GM12878 (cell line): ENCODE data around the gene CCDC85B. TPM values are rescaled to one million over a fixed set of nuclear protein-coding genes. Genes with fewer than 3 reads are reported as not detected.

Experiments
- ATAC-seq: fragments of 200-7000 bp; cut with Tn5 transposase; 3 replicates; pipeline ENCODE4 v1.9.1; 2020; ENCODE audit warnings: mild to moderate bottlenecking, moderate library complexity
- BruUV-seq: library from RNA; stranded (reverse); fragments of 400-500 nt; replicated peaks from 2 replicates; lab custom pipeline; 2021; lab: Mats Ljungman, UMichigan
- CTCF ChIA-PET: fragments of 300-600 bp; sonication (Branson Sonifier 250); formaldehyde crosslinking; extraction: SDS; loops from one replicate; lab custom pipeline; 2021; ENCODE audit warnings: inconsistent platforms; lab: Yijun Ruan, JAX
- POLR2A ChIA-PET: fragments of 350-600 bp; formaldehyde crosslinking; extraction: SDS; loops from one replicate; lab custom pipeline; 2021; ENCODE audit warnings: inconsistent platforms; lab: Charles Lee
- RAD21 ChIA-PET: fragments of 300-600 bp; sonication (Branson Sonifier 250); formaldehyde crosslinking; loops from one replicate; lab custom pipeline; 2023; ENCODE audit warnings: antibody characterized with exemption; ENCODE audit not compliant: unreplicated experiment; lab: Charles Lee
- SMC1A ChIA-PET: fragments of 300-600 bp; sonication (Branson Sonifier 250); formaldehyde crosslinking; loops from one replicate; lab custom pipeline; 2023; ENCODE audit not compliant: unreplicated experiment, uncharacterized antibody; lab: Charles Lee
- DNase-seq: peaks from one replicate; pipeline ENCODE4 v3.0.0-alpha.2; 2011; ENCODE audit warnings: low read depth, low spot score
- FAIRE-seq: peaks from 3 replicates; lab custom pipeline; 2011; peaks lifted over from hg19 to GRCh38; lab: Jason Lieb, UNC
- H2AFZ ChIP-seq: 2 replicates; pipeline ENCODE4 v1.6.0; 2011; ENCODE audit warnings: low read depth, low read length, control low read depth; ENCODE audit not compliant: control insufficient read depth
- H3K27ac ChIP-seq: 2 replicates; pipeline ENCODE4 v1.5.1; 2011; ENCODE audit warnings: control low read depth; ENCODE audit not compliant: control insufficient read depth, insufficient read depth
- H3K27me3 ChIP-seq, 2 experiments: replicated peaks in 1 of 2; 2 replicates each; pipeline versions ENCODE4 v1.6.0 to v1.6.1; 2011; ENCODE audit warnings: low read length in 1 of 2; ENCODE audit not compliant: control insufficient read depth in 2 of 2, insufficient read depth in 2 of 2
- H3K36me3 ChIP-seq, 2 experiments: 2 replicates each; pipeline ENCODE4 v1.5.1; 2011; ENCODE audit warnings: low read length in 1 of 2; ENCODE audit not compliant: control insufficient read depth in 2 of 2, insufficient read depth in 2 of 2
- H3K4me1 ChIP-seq: 2 replicates; pipeline ENCODE4 v1.6.1; 2011; ENCODE audit warnings: mild to moderate bottlenecking, low read length, moderate library complexity, mixed read lengths; ENCODE audit not compliant: control insufficient read depth, insufficient read depth
- H3K4me2 ChIP-seq: 2 replicates; pipeline ENCODE4 v1.6.0; 2011; ENCODE audit warnings: control low read depth; ENCODE audit not compliant: control insufficient read depth, insufficient read depth
- H3K4me3 ChIP-seq: fragments of 200-600 bp; sonication (generic); 2 replicates; pipeline ENCODE4 v1.5.1; 2016
- H3K79me2 ChIP-seq: 2 replicates; pipeline ENCODE4 v1.6.0; 2011; ENCODE audit warnings: low read length; ENCODE audit not compliant: control insufficient read depth, insufficient read depth
- H3K9ac ChIP-seq: 2 replicates; pipeline ENCODE4 v1.8.0; 2011; ENCODE audit warnings: low read length, control low read depth, mixed read lengths; ENCODE audit not compliant: control insufficient read depth, insufficient read depth
- H3K9me3 ChIP-seq: replicated peaks from 3 replicates; pipeline ENCODE4 v1.5.1; 2011; ENCODE audit warnings: mild to moderate bottlenecking, low read length; ENCODE audit not compliant: control insufficient read depth, insufficient read depth
- H4K20me1 ChIP-seq: 2 replicates; pipeline ENCODE4 v1.6.0; 2011; ENCODE audit not compliant: control insufficient read depth, insufficient read depth
- HCFC1 ChIP-seq: fragments of 150-350 bp; IDR thresholded peaks from 2 replicates; pipeline ENCODE4 v1.6.1; 2014; ENCODE audit warnings: low read length
- LARP7 ChIP-seq: fragments of 450-650 bp; IDR thresholded peaks from 2 replicates; pipeline ENCODE4 v1.6.1; 2017; ENCODE audit warnings: mild to moderate bottlenecking
- RELA ChIP-seq: fragments of 450-650 bp; IDR thresholded peaks from 2 replicates; pipeline ENCODE4 v1.8.0; 2014; ENCODE audit warnings: borderline replicate concordance; ENCODE audit not compliant: partially characterized antibody
- WGBS: methylation state at CpG from one replicate; pipeline ENCODE4 v1.1.6; 2016; ENCODE audit warnings: low lambda C conversion rate; ENCODE audit not compliant: insufficient replicate concordance, insufficient coverage; ENCODE audit errors: missing lambda C conversion rate; 5-methylcytosine and 5-hydroxymethylcytosine counted together
- in situ Hi-C: fragments of 300-500 bp; cut with MboI; formaldehyde crosslinking; loops from 9 replicates; pipeline ENCODE4 v1.14.3; 2018; ENCODE audit warnings: mixed read lengths
- intact Hi-C: fragments of 100-400 bp; cut with micrococcal nuclease; formaldehyde crosslinking; loops from one replicate; pipeline ENCODE4 v1.14.2; 2022; ENCODE audit not compliant: unreplicated experiment
- polyA plus RNA-seq, 11 experiments: library from polyadenylated mRNA; depleted of rRNA in 4 of 11; unstranded in 6 of 11; stranded (reverse) in 5 of 11; fragments of >200 nt; fragmentation: Nextera tagmentation in 4 of 11; fragmentation: Illumina TruSeq in 1 of 11; extraction: Ambion mirVana in 4 of 11; extraction: Trizol in 1 of 11; gene quantifications; 1 replicate in 1 of 11; 2 replicates in 10 of 11; pipeline versions ENCODE4 v1.2.1 to v1.2.3, GENCODE V29; 2011 to 2016; ENCODE audit warnings: inconsistent platforms in 2 of 11, missing spikeins in 2 of 11, low read depth in 1 of 11
- total RNA-seq, 4 experiments: library from RNA; depleted of rRNA in 3 of 4; stranded (reverse); fragments of >200 nt in 3 of 4; fragmentation: Illumina TruSeq in 1 of 4; extraction: Trizol in 1 of 4; gene quantifications; 2 replicates each; pipeline versions ENCODE4 v1.2.1 to v1.2.3, GENCODE V29; 2013 to 2021
- TF ChIP-seq, protein P1 (sequence below): fragments of 450-650 bp; IDR thresholded peaks from 2 replicates; pipeline ENCODE4 v1.6.1; 2018; ENCODE audit warnings: borderline replicate concordance, mild to moderate bottlenecking; ENCODE audit not compliant: partially characterized antibody
- TF ChIP-seq, protein P2 (sequence below): fragments of 450-650 bp; IDR thresholded peaks from 2 replicates; pipeline ENCODE4 v1.6.1; 2016; ENCODE audit warnings: mild to moderate bottlenecking
- TF ChIP-seq, protein P3 (sequence below): fragments of 450-650 bp; IDR thresholded peaks from 2 replicates; pipeline ENCODE4 v1.6.1; 2017; ENCODE audit warnings: mild to moderate bottlenecking, low read depth, inconsistent platforms; ENCODE audit not compliant: poor library complexity, severe bottlenecking

CCDC85B gene
- total and polyA plus RNA-seq, 10 of the 15 experiments (the other 5 are each of a cell fraction or from before 2014, with no cell fraction given) = 0.32 to 114 (median 49.5) TPM

DNA sequence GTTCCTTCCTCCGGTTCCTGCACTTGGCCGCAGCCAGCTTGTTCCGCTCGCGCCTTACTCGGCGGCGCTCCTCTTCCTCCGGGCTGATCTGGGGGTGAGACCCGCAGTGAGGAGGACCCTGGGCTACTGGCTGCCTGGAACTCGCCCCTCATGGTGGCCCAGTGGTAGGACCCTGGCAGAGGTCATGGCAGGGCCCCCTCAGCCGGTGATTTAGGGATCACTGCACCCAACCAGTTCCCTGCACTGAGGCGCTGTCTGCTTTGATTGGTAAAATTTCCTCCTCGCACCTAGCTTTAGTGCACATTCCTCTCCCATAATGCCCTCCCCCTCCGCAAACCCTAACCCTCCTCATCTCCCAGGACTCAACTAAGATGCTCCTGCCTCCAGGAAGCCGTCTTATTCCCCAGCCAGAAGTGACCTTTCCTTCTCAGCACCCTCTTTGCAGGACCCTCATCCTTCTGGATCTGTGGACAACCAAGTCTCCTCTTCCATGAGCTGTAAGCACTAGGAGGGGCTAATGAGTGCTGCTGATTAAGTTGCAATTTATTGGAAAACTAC, 3.6 kb downstream of the CCDC85B start (continued):
- TF ChIP-seq, protein P1, sequence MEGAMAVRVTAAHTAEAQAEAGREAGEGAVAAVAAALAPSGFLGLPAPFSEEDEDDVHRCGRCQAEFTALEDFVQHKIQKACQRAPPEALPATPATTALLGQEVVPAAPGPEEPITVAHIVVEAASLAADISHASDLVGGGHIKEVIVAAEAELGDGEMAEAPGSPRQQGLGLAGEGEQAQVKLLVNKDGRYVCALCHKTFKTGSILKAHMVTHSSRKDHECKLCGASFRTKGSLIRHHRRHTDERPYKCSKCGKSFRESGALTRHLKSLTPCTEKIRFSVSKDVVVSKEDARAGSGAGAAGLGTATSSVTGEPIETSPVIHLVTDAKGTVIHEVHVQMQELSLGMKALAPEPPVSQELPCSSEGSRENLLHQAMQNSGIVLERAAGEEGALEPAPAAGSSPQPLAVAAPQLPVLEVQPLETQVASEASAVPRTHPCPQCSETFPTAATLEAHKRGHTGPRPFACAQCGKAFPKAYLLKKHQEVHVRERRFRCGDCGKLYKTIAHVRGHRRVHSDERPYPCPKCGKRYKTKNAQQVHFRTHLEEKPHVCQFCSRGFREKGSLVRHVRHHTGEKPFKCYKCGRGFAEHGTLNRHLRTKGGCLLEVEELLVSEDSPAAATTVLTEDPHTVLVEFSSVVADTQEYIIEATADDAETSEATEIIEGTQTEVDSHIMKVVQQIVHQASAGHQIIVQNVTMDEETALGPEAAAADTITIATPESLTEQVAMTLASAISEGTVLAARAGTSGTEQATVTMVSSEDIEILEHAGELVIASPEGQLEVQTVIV = no peak
- 0 out of 2 replicates have a peak, but pooled peaks have one; percentile 25 for TF ChIP-seq LARP7
- no peak; the same call in 1 of the 2 replicates for TF ChIP-seq HCFC1
- no peak for TF ChIP-seq RELA

DNA sequence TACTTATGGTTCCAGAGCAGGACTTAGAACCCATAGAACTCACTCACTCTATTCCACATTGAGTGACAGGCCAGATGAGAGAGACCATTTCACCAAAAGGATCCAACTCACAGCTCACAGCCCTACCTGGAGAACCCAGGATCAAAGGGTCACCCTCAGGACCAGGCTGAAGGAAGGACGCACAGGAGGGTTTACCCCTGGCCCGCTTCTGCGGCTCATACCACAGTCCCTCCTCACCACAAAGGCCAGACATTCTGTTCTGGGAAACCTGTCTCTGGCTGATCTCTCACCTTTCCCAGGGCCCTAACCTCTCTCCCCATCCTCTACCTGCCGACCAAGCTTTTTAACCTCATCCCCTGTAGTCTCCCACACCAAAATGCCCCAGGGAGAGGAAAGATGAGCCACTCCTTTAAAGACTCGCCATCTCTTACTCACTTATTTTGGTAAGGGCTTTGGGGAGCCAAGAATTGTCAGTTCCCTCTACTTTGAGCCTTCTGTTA, 5.1 kb downstream of the CCDC85B start:
- SMC1A ChIA-PET = interaction anchor here (0.9 to 1.1 kb wide), 3 partner anchors 11 to 63 kb away, joined by 4 read pairs; no protein-coding TSS in a partner anchor
- ATAC-seq = no peak

More for the DNA sequence above, 5.1 kb downstream of the CCDC85B start:
- no peak overlapping the region for H3K9ac ChIP-seq
- H2AFZ ChIP-seq = no peak overlapping the region
- POLR2A ChIA-PET = interaction anchor here (0.6 to 0.9 kb wide), 3 partner anchors 16 to 223 kb away, joined by 3 to 6 read pairs (median 3); no protein-coding TSS in a partner anchor
- CTCF ChIA-PET = interaction anchor here (2.0 to 4.2 kb wide), 2 partner anchors 11 to 93 kb away, joined by 6 to 36 read pairs; no protein-coding TSS in a partner anchor
- WGBS = 91% methylated on average over 5 of the region's 5 CpGs
- peaks cover 46% of the 10 kb centered on the region for H3K79me2 ChIP-seq
- TF ChIP-seq, protein P2, sequence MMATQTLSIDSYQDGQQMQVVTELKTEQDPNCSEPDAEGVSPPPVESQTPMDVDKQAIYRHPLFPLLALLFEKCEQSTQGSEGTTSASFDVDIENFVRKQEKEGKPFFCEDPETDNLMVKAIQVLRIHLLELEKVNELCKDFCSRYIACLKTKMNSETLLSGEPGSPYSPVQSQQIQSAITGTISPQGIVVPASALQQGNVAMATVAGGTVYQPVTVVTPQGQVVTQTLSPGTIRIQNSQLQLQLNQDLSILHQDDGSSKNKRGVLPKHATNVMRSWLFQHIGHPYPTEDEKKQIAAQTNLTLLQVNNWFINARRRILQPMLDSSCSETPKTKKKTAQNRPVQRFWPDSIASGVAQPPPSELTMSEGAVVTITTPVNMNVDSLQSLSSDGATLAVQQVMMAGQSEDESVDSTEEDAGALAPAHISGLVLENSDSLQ = peak; percentile 68
- TF ChIP-seq, protein P3, sequence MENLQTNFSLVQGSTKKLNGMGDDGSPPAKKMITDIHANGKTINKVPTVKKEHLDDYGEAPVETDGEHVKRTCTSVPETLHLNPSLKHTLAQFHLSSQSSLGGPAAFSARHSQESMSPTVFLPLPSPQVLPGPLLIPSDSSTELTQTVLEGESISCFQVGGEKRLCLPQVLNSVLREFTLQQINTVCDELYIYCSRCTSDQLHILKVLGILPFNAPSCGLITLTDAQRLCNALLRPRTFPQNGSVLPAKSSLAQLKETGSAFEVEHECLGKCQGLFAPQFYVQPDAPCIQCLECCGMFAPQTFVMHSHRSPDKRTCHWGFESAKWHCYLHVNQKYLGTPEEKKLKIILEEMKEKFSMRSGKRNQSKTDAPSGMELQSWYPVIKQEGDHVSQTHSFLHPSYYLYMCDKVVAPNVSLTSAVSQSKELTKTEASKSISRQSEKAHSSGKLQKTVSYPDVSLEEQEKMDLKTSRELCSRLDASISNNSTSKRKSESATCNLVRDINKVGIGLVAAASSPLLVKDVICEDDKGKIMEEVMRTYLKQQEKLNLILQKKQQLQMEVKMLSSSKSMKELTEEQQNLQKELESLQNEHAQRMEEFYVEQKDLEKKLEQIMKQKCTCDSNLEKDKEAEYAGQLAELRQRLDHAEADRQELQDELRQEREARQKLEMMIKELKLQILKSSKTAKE = no peak
- TF ChIP-seq, all 136 proteins: peak for 1
- no TSS peak for BruUV-seq
- Histone ChIP-seq H3K27me3 (no peaks in the 10 kb centered on the region), H3K27ac (no peak overlapping the region), H3K4me1 (peaks cover 20% of the 10 kb centered on the region), H3K4me3 (no peak overlapping the region), H3K9me3 (no peaks in the 10 kb centered on the region), H4K20me1 (no peaks in the 10 kb centered on the region), H3K4me2 (no peak overlapping the region), H3K36me3 (no peaks in the 10 kb centered on the region)
- RAD21 ChIA-PET = no interaction called here
- intact Hi-C loops = loop anchor here (10.0 kb wide), 1 partner anchor 239 kb away; no protein-coding TSS in a partner anchor
- FAIRE-seq (no peak), DNase-seq (no peak)
- in situ Hi-C loops = no loop called here
